GM23338 (cell line): ENCODE results near the gene FCRL4. TPM values are rescaled to one million over a fixed set of nuclear protein-coding genes. Genes with fewer than 3 reads are reported as not detected.

ENCODE experiments used
- ATAC-seq: fragments of 200-7000 bp; cut with Tn5 transposase; 3 replicates; pipeline ENCODE4 v1.9.1; 2020
- DNase-seq: peaks from one replicate; pipeline ENCODE4 v3.0.0-alpha.2; 2015; ENCODE audit warnings: low spot score
- H2AFZ ChIP-seq: fragments of 200-600 bp; sonication (generic); 2 replicates; pipeline ENCODE4 v1.8.0; 2016; ENCODE audit warnings: antibody characterized with exemption, mild to moderate bottlenecking, moderate library complexity
- H3F3A ChIP-seq: fragments of 200-600 bp; sonication (generic); replicated peaks from 2 replicates; pipeline ENCODE4 v1.8.0; 2017; ENCODE audit warnings: antibody characterized with exemption, mixed run types, low read depth
- H3K27ac ChIP-seq: fragments of 200-600 bp; sonication (generic); 2 replicates; pipeline ENCODE4 v1.6.1; 2016; ENCODE audit warnings: low read depth
- H3K27me3 ChIP-seq: fragments of 200-600 bp; sonication (generic); 2 replicates; pipeline ENCODE4 v1.8.0; 2016; ENCODE audit warnings: mild to moderate bottlenecking, mixed run types, moderate library complexity; ENCODE audit not compliant: insufficient read depth
- H3K36me3 ChIP-seq: fragments of 200-600 bp; sonication (generic); 2 replicates; pipeline ENCODE4 v1.8.0; 2016; ENCODE audit warnings: mild to moderate bottlenecking; ENCODE audit not compliant: insufficient read depth
- H3K4me1 ChIP-seq: fragments of 200-600 bp; sonication (generic); 2 replicates; pipeline ENCODE4 v1.8.0; 2016; ENCODE audit warnings: mild to moderate bottlenecking, moderate library complexity; ENCODE audit not compliant: insufficient read depth
- H3K4me2 ChIP-seq: fragments of 200-600 bp; sonication (generic); 2 replicates; pipeline ENCODE4 v1.7.1; 2017; ENCODE audit warnings: mixed run types
- H3K4me3 ChIP-seq: fragments of 200-600 bp; sonication (generic); 2 replicates; pipeline ENCODE4 v1.6.1; 2016; ENCODE audit warnings: mixed run types
- H3K79me2 ChIP-seq: fragments of 200-600 bp; sonication (generic); replicated peaks from 2 replicates; pipeline ENCODE4 v1.8.0; 2017; ENCODE audit warnings: mild to moderate bottlenecking; ENCODE audit not compliant: insufficient read depth
- H3K9me2 ChIP-seq: fragments of 200-600 bp; sonication (generic); 2 replicates; pipeline ENCODE4 v1.8.0; 2017; ENCODE audit not compliant: insufficient read depth
- H4K20me1 ChIP-seq: fragments of 200-600 bp; sonication (generic); replicated peaks from 2 replicates; pipeline ENCODE4 v1.8.0; 2017; ENCODE audit warnings: mild to moderate bottlenecking; ENCODE audit not compliant: insufficient read depth
- H3K27ac Mint-ChIP-seq: 2 replicates; pipeline ENCODE4 v1.8.0; 2020; ENCODE audit warnings: inconsistent platforms, mild to moderate bottlenecking, moderate library complexity, mixed read lengths
- H3K27me3 Mint-ChIP-seq: 3 replicates; pipeline ENCODE4 v1.8.0; 2022; ENCODE audit warnings: low read depth, mild to moderate bottlenecking, moderate library complexity, mixed read lengths, inconsistent platforms; ENCODE audit not compliant: insufficient read depth, poor library complexity
- H3K36me3 Mint-ChIP-seq: 3 replicates; pipeline ENCODE4 v1.8.0; 2021; ENCODE audit warnings: low read depth, mild to moderate bottlenecking, inconsistent platforms, moderate library complexity, mixed read lengths
- H3K4me1 Mint-ChIP-seq: 3 replicates; pipeline ENCODE4 v1.8.0; 2020; ENCODE audit warnings: mild to moderate bottlenecking, inconsistent platforms, mixed read lengths
- H3K4me3 Mint-ChIP-seq: 3 replicates; pipeline ENCODE4 v1.8.0; 2021; ENCODE audit warnings: moderate library complexity, mild to moderate bottlenecking, inconsistent platforms, mixed read lengths
- H3K9me3 Mint-ChIP-seq: 3 replicates; pipeline ENCODE4 v1.8.0; 2020; ENCODE audit warnings: moderate library complexity, mild to moderate bottlenecking, inconsistent platforms, mixed read lengths
- CREB1 ChIP-seq: fragments of 250-450 bp; sonication (Bioruptor Pico); IDR thresholded peaks from 2 replicates; pipeline ENCODE4 v1.5.0; 2020; ENCODE audit warnings: low read depth, mild to moderate bottlenecking, moderate library complexity
- ETS1 ChIP-seq: IDR thresholded peaks from 2 replicates; pipeline ENCODE4 v1.6.1; 2016; ENCODE audit warnings: antibody characterized with exemption
- EZH2 ChIP-seq: fragments of 200-600 bp; sonication (generic); IDR thresholded peaks from one replicate; pipeline ENCODE4 v1.8.0; 2017; ENCODE audit warnings: antibody characterized with exemption, mild to moderate bottlenecking, low read depth; ENCODE audit not compliant: unreplicated experiment
- POLR2AphosphoS5 ChIP-seq: IDR thresholded peaks from 2 replicates; pipeline ENCODE4 v1.6.1; 2016; ENCODE audit warnings: antibody characterized with exemption, low read depth
- REST ChIP-seq: IDR thresholded peaks from one replicate; pipeline ENCODE4 v1.6.1; 2018; ENCODE audit warnings: antibody characterized with exemption; ENCODE audit not compliant: unreplicated experiment
- polyA plus RNA-seq: library from polyadenylated mRNA; unstranded; fragments of >200 nt; fragmentation: Nextera tagmentation; extraction: Ambion mirVana; gene quantifications from 2 replicates; pipeline ENCODE4 v1.2.1, GENCODE V29; 2016
- total RNA-seq: library from RNA; depleted of rRNA; stranded (reverse); fragments of >200 nt; shearing (Covaris generic); gene quantifications from 2 replicates; pipeline ENCODE4 v1.2.3, GENCODE V29; 2014
- TF ChIP-seq, protein P1 (sequence below): fragments of 250-450 bp; sonication (Bioruptor Pico); IDR thresholded peaks from 2 replicates; pipeline ENCODE4 v1.5.0; 2020; ENCODE audit warnings: mild to moderate bottlenecking, moderate library complexity
- TF ChIP-seq, protein P2 (sequence below), 2 experiments: fragments of 200-600 bp in 1 of 2; sonication (generic) in 1 of 2; conservative IDR thresholded peaks; 2 replicates each; pipeline versions ENCODE4 v1.5.1 to v1.6.1; 2016 to 2017; ENCODE audit warnings: antibody characterized with exemption in 2 of 2, low read depth in 2 of 2, mild to moderate bottlenecking in 2 of 2, moderate library complexity in 1 of 2

The FCRL4 gene
- total and polyA plus RNA-seq, 2 experiments from 2014 or later: not detected

DNA sequence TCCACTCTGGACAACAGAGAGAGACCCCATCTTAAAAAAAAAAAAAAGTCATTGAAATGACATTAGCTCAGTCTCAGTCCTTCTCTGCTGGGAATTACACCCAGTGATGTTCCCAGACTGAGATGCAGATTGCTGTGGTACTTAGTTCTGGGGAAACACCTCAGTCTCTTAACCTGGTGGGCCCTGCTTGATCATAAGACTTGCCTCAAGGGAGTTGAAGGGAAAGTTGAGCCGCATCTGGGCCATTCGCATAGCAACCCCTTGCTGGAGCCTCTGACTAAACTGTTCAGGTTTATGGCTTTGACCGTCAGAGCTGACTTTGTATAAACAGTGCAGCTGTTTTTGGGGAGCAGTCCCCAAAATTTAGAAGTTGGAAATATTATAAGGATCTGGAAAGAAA is 13.4 kb downstream of the FCRL4 start:
- Histone ChIP-seq H3K4me3 (no peak overlapping the region), H3F3A (no peaks in the 10 kb centered on the region), H3K9me2 (peaks cover 6% of the 10 kb centered on the region; the same call in 1 of the 2 replicates), H3K36me3 (no peaks in the 10 kb centered on the region), H3K27me3 (no peaks in the 10 kb centered on the region), H3K27ac (no peak overlapping the region), H2AFZ (no peak overlapping the region), H3K79me2 (no peaks in the 10 kb centered on the region), H4K20me1 (no peaks in the 10 kb centered on the region), H3K4me2 (no peak overlapping the region), H3K4me1 (peaks cover 14% of the 10 kb centered on the region)
- Mint-ChIP-seq H3K36me3 (no peaks in the 10 kb centered on the region), H3K9me3 (peaks cover 4% of the 10 kb centered on the region; the same call in 1 of the 3 replicates), H3K27ac (no peak overlapping the region), H3K4me1 (peaks cover 15% of the 10 kb centered on the region), H3K27me3 (peaks cover 10% of the 10 kb centered on the region), H3K4me3 (no peak overlapping the region)
- no peak for ATAC-seq
- DNase-seq: no peak
- no peak for TF ChIP-seq CREB1
- TF ChIP-seq POLR2AphosphoS5: no peak
- TF ChIP-seq, protein P1, sequence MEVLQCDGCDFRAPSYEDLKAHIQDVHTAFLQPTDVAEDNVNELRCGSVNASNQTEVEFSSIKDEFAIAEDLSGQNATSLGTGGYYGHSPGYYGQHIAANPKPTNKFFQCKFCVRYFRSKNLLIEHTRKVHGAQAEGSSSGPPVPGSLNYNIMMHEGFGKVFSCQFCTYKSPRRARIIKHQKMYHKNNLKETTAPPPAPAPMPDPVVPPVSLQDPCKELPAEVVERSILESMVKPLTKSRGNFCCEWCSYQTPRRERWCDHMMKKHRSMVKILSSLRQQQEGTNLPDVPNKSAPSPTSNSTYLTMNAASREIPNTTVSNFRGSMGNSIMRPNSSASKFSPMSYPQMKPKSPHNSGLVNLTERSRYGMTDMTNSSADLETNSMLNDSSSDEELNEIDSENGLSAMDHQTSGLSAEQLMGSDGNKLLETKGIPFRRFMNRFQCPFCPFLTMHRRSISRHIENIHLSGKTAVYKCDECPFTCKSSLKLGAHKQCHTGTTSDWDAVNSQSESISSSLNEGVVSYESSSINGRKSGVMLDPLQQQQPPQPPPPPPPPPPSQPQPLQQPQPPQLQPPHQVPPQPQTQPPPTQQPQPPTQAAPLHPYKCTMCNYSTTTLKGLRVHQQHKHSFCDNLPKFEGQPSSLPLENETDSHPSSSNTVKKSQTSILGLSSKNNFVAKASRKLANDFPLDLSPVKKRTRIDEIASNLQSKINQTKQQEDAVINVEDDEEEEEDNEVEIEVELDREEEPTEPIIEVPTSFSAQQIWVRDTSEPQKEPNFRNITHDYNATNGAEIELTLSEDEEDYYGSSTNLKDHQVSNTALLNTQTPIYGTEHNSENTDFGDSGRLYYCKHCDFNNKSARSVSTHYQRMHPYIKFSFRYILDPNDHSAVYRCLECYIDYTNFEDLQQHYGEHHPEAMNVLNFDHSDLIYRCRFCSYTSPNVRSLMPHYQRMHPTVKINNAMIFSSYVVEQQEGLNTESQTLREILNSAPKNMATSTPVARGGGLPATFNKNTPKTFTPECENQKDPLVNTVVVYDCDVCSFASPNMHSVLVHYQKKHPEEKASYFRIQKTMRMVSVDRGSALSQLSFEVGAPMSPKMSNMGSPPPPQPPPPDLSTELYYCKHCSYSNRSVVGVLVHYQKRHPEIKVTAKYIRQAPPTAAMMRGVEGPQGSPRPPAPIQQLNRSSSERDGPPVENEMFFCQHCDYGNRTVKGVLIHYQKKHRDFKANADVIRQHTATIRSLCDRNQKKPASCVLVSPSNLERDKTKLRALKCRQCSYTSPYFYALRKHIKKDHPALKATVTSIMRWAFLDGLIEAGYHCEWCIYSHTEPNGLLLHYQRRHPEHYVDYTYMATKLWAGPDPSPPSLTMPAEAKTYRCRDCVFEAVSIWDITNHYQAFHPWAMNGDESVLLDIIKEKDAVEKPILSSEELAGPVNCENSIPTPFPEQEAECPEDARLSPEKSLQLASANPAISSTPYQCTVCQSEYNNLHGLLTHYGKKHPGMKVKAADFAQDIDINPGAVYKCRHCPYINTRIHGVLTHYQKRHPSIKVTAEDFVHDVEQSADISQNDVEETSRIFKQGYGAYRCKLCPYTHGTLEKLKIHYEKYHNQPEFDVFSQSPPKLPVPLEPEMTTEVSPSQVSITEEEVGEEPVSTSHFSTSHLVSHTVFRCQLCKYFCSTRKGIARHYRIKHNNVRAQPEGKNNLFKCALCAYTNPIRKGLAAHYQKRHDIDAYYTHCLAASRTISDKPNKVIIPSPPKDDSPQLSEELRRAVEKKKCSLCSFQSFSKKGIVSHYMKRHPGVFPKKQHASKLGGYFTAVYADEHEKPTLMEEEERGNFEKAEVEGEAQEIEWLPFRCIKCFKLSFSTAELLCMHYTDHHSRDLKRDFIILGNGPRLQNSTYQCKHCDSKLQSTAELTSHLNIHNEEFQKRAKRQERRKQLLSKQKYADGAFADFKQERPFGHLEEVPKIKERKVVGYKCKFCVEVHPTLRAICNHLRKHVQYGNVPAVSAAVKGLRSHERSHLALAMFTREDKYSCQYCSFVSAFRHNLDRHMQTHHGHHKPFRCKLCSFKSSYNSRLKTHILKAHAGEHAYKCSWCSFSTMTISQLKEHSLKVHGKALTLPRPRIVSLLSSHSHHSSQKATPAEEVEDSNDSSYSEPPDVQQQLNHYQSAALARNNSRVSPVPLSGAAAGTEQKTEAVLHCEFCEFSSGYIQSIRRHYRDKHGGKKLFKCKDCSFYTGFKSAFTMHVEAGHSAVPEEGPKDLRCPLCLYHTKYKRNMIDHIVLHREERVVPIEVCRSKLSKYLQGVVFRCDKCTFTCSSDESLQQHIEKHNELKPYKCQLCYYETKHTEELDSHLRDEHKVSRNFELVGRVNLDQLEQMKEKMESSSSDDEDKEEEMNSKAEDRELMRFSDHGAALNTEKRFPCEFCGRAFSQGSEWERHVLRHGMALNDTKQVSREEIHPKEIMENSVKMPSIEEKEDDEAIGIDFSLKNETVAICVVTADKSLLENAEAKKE (CRISPR knock-in tag): no peak
- no peak for TF ChIP-seq ETS1
- no peak for TF ChIP-seq EZH2
- TF ChIP-seq, protein P2, sequence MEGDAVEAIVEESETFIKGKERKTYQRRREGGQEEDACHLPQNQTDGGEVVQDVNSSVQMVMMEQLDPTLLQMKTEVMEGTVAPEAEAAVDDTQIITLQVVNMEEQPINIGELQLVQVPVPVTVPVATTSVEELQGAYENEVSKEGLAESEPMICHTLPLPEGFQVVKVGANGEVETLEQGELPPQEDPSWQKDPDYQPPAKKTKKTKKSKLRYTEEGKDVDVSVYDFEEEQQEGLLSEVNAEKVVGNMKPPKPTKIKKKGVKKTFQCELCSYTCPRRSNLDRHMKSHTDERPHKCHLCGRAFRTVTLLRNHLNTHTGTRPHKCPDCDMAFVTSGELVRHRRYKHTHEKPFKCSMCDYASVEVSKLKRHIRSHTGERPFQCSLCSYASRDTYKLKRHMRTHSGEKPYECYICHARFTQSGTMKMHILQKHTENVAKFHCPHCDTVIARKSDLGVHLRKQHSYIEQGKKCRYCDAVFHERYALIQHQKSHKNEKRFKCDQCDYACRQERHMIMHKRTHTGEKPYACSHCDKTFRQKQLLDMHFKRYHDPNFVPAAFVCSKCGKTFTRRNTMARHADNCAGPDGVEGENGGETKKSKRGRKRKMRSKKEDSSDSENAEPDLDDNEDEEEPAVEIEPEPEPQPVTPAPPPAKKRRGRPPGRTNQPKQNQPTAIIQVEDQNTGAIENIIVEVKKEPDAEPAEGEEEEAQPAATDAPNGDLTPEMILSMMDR (conservative IDR thresholded peaks at IDR 0.05; ENCODE audit: low read depth in 2 of 2): no peak
- no peak for TF ChIP-seq REST
